Smooth muscle cell of the pulmonary artery (primary cell): Measurements from ENCODE around the gene MED6. TPM values are rescaled to one million over a fixed set of nuclear protein-coding genes. Genes with fewer than 3 reads are reported as not detected.

Source experiments
- total RNA-seq: library from RNA; depleted of rRNA; stranded (reverse); fragments of >200 nt; gene quantifications from 2 replicates; pipeline ENCODE4 v1.2.3, GENCODE V29; 2014

MED6 gene, protein sequence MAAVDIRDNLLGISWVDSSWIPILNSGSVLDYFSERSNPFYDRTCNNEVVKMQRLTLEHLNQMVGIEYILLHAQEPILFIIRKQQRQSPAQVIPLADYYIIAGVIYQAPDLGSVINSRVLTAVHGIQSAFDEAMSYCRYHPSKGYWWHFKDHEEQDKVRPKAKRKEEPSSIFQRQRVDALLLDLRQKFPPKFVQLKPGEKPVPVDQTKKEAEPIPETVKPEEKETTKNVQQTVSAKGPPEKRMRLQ
- total RNA-seq, result 22.5 and 25.0 TPM in 2 replicates

DNA sequence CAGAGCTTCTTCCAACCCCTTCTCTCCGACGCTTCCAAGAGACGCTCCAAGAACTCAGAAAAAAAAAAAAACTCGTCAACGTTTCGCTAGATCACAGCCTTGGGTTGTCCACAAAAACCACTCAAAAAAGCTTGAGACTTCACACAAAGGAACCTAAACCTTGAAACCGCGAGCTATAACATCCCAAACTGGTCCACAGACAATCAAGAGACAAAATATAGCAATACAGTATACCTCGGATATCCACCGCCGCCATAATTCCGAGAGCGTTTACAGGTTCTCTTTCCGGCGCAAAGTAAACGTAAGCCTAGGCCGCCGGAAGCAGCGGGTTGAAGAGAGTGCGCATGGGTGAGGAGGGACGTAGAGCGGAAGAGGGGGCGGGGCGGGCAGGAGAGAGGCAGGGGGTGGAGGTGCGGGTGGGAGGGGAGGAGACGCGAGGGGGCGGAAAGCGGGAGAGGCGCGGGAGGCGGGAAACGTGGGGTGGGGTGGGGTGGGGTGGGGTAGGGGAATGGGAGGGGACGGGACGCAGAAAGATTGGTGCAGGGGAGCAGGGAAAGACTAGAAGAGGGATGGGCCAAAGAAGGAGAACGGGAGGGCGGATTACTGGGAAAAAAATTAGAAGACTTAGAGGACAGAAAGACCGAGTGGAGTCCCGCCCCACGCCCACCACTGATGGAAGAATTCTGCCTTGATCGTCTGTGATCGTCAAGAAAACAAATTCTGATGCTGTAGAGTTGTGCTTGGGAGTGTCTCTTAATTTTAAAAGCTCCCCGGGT is at the start of gene MED6:
Gene MED6, minus strand, starts transcription at position 274 of the 776 bp plus-strand sequence. Its CDS starts 18 bp downstream, at position 256.

DNA sequence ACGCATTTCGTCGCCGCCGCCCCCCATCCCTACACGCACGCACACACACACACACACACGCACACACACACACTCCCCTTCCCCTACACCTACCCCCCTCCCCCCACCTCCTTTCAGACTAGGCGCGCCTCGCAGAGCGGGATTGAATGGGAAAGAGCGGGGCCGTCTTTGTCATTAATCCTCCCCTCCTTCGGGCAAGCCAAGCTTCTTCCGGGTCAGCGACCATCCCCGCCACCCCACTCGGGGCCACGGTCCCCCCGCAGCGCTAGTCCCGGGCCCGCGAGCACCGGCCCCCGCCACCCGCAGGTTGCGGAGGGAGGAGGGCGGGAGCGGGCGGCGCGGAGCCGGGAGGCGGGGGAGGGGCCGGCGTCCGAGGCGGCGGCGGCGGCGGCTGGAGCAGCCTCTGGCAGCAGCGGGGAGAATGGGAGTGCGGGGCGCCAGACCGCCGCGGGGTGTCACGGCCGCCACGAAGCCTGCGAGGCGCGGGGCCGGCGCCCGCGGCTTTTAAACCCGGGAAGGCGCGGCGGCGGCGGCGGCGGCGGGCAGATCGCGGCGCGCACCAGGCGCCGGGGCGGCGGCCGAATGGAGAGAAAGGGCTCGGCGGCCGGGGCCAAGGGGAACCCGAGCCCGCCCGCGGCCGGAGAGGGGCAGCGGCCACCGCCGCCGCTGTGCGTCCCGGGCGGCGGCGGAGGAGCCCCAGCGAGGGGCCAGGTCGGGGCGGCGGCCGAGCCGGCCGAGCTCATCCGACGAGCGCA is 41.3 kb upstream of the MED6 start, which contains the start of gene TTC9:
Gene TTC9, plus strand, starts transcription at position 369 of the 755 bp plus-strand sequence. Its CDS starts 214 bp downstream, at position 583.

GRCh38 chr14:70534904-70535303 is 65.6 kb downstream of the MED6 start, which contains the start of gene ADAM20:
ADAM20 (minus strand) TSS chr14:70535004; CDS start chr14:70524757, 10,247 bp downstream.

Other genes with a start within 250 kb of the MED6 start
- 15.2 and 26.0 TPM in 2 replicates for gene COX16, start 241.0 kb downstream of the MED6 start, total RNA-seq
- gene SYNJ2BP, start 183.6 kb downstream of the MED6 start, total RNA-seq, result 20.6 and 29.1 TPM in 2 replicates
- gene ADAM21, start 148.5 kb downstream of the MED6 start, total RNA-seq, result 0.86 and 1.4 TPM in 2 replicates
- gene ADAM20, start 65.7 kb downstream of the MED6 start, total RNA-seq, result 2.4 and 2.5 TPM in 2 replicates
- 0.23 and 1.8 TPM in 2 replicates for gene TTC9, start 41.3 kb upstream of the MED6 start, total RNA-seq
- under 0.01 and 0.07 TPM in 2 replicates for gene MAP3K9, start 208.9 kb upstream of the MED6 start, total RNA-seq